Ectodermal cell (in vitro differentiated cells): ENCODE data around the gene UBN2.

ENCODE experiments used
- H3K27ac ChIP-seq: 2 replicates; pipeline ENCODE4 v1.7.0; 2013; ENCODE audit warnings: mild to moderate bottlenecking, low read depth, low read length; ENCODE audit not compliant: insufficient read depth, poor library complexity, severe bottlenecking
- H3K27me3 ChIP-seq: 2 replicates; pipeline ENCODE4 v1.7.0; 2013; ENCODE audit warnings: mild to moderate bottlenecking, low read length; ENCODE audit not compliant: insufficient read depth, control insufficient read depth, poor library complexity, severe bottlenecking
- H3K36me3 ChIP-seq: one replicate; pipeline ENCODE4 v1.7.0; 2013; ENCODE audit warnings: low read length; ENCODE audit not compliant: control insufficient read depth, insufficient read depth
- H3K4me1 ChIP-seq: one replicate; pipeline ENCODE4 v1.7.0; 2013; ENCODE audit warnings: low read length; ENCODE audit not compliant: control insufficient read depth, insufficient read depth
- H3K4me3 ChIP-seq: 2 replicates; pipeline ENCODE4 v1.7.0; 2013; ENCODE audit warnings: low read depth, low read length, control low read depth; ENCODE audit not compliant: insufficient read depth
- H3K9me3 ChIP-seq: 2 replicates; pipeline ENCODE4 v1.7.0; 2013; ENCODE audit warnings: mild to moderate bottlenecking, low read length, moderate library complexity; ENCODE audit not compliant: control insufficient read depth
- WGBS, 2 experiments: methylation state at CpG; one replicate each; pipeline ENCODE4 v1.1.7; 2013; ENCODE audit warnings: missing lambda C conversion rate in 2 of 2; 5-methylcytosine and 5-hydroxymethylcytosine counted together

UBN2 gene

GRCh38 chr7:139341058-139341775 is 110.2 kb downstream of the UBN2 start, which contains the start of gene FMC1:
TSS of gene FMC1 (plus strand) at chr7:139341337. CDS start at chr7:139341385, 48 bp downstream.
- Histone ChIP-seq H3K36me3 (no peaks in the 10 kb centered on the region), H3K4me1 (peaks cover 5% of the 10 kb centered on the region), H3K27ac (peak within 1 kb of the TSS; percentile 100), H3K27me3 (peaks cover 7% of the 10 kb centered on the region), H3K4me3 (peak within 1 kb of the TSS; percentile 99), H3K9me3 (peaks cover 3% of the 10 kb centered on the region)
- 0% methylated on average over 54 of the region's 54 CpGs for WGBS, 2 experiments

- Histone ChIP-seq H3K4me3 (peak overlapping the region; percentile 99), H3K27me3 (peaks cover 7% of the 10 kb centered on the region), H3K9me3 (peaks cover 3% of the 10 kb centered on the region), H3K27ac (peak overlapping the region; percentile 100), H3K36me3 (no peaks in the 10 kb centered on the region), H3K4me1 (peaks cover 5% of the 10 kb centered on the region)
- WGBS, 2 experiments, result 0 to 5% methylated on average over 9 of the region's 9 CpGs
Measured at GRCh38 chr7:139341776-139342226, 110.8 kb downstream of the UBN2 start.

- WGBS, 2 experiments, result 100% methylated on average over 1 of the region's 1 CpG; no CpG with 5 or more reads in 1 of the 2 experiments
Measured at GRCh38 chr7:139345042-139345441, 114.0 kb downstream of the UBN2 start.

GRCh38 chr7:139351027-139351426 is 120.0 kb downstream of the UBN2 start:
- Histone ChIP-seq H3K27me3 (no peaks in the 10 kb centered on the region), H3K27ac (no peak overlapping the region), H3K4me3 (no peak overlapping the region), H3K9me3 (no peaks in the 10 kb centered on the region), H3K36me3 (no peaks in the 10 kb centered on the region), H3K4me1 (no peaks in the 10 kb centered on the region)
- WGBS, 2 experiments, result 94% methylated on average over 2 of the region's 2 CpGs

More at GRCh38 chr7:139345042-139345441, 114.0 kb downstream of the UBN2 start:
- H3K4me3 ChIP-seq, result no peak overlapping the region
- H3K9me3 ChIP-seq, result no peaks in the 10 kb centered on the region
- no peaks in the 10 kb centered on the region for H3K27me3 ChIP-seq
- H3K36me3 ChIP-seq, result no peaks in the 10 kb centered on the region
- no peak overlapping the region for H3K27ac ChIP-seq
- H3K4me1 ChIP-seq, result peaks cover 5% of the 10 kb centered on the region

GRCh38 chr7:139354729-139355128 is 123.7 kb downstream of the UBN2 start:
- Histone ChIP-seq H3K4me1 (no peaks in the 10 kb centered on the region), H3K4me3 (no peak overlapping the region), H3K27ac (no peak overlapping the region), H3K27me3 (no peaks in the 10 kb centered on the region), H3K9me3 (no peaks in the 10 kb centered on the region), H3K36me3 (no peaks in the 10 kb centered on the region)
- WGBS, 2 experiments, result 89 to 93% methylated on average over 2 of the region's 2 CpGs

- H3K27ac ChIP-seq, result no peak overlapping the region
- H3K4me3 ChIP-seq, result no peak overlapping the region
- no peaks in the 10 kb centered on the region for H3K36me3 ChIP-seq
- no peaks in the 10 kb centered on the region for H3K27me3 ChIP-seq
- WGBS, 2 experiments, result 94 to 95% methylated on average over 1 of the region's 1 CpG
- H3K4me1 ChIP-seq, result no peaks in the 10 kb centered on the region
- no peaks in the 10 kb centered on the region for H3K9me3 ChIP-seq
Measured at GRCh38 chr7:139355320-139355719, 124.3 kb downstream of the UBN2 start.
